ENCODE measurements around the gene SYT13.

The SYT13 gene

DNA sequence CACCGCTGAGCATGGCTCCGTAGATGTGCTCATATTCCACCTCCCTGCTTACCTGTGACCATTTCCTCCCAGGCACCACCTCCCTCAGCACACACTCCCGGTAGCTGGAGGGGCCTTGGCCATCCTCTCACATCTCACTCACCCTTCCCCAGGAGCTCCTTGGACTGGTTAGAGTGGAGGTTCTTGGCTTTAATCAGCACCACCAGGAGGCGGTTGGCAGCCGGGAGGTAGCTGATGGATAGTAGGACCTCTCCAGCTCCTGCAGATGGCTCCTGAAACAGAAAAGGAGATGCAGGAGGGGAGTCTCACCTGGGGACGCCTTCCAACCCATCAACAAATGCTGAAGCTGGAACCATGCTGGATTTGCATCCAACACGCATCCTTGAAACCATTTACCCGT lies 39.9 kb downstream of the SYT13 start:
- Histone ChIP-seq H3K36me3 (ENCODE audit: insufficient read depth, low read length) (no peaks in the 10 kb centered on the region), H3K4me2 (ENCODE audit: insufficient read depth, low read length) (no peak overlapping the region), H3K4me3 (ENCODE audit: low read depth in 1 of 2, low read length in 2 of 2) (no peak overlapping the region), H3K9ac (ENCODE audit: low read depth, low read length) (no peak overlapping the region), H3K4me1 (ENCODE audit: insufficient read depth, low read length) (no peaks in the 10 kb centered on the region), H2AFZ (ENCODE audit: low read depth, low read length) (no peak overlapping the region), H3K79me2 (ENCODE audit: insufficient read depth, low read length) (no peaks in the 10 kb centered on the region), H3K9me3 (ENCODE audit: insufficient read depth, low read length, severe bottlenecking) (no peaks in the 10 kb centered on the region), H3K27me3 (ENCODE audit: insufficient read depth, low read length, poor library complexity) (peaks cover 11% of the 10 kb centered on the region), H4K20me1 (ENCODE audit: insufficient read depth, low read length) (no peaks in the 10 kb centered on the region), H3K27ac (ENCODE audit: low read length) (no peak overlapping the region)
- DNase-seq (no peak), ATAC-seq (ENCODE audit: insufficient read depth, low read depth) (no peak)
- TF ChIP-seq EZH2 (IDR thresholded peaks at IDR 0.05; ENCODE audit: borderline replicate concordance, low read depth, low read length, severe bottlenecking) (no peak), CTCF (IDR thresholded peaks at IDR 0.05; ENCODE audit: borderline replicate concordance, extremely low read depth, low read length, poor library complexity, severe bottlenecking) (no peak)

DNA sequence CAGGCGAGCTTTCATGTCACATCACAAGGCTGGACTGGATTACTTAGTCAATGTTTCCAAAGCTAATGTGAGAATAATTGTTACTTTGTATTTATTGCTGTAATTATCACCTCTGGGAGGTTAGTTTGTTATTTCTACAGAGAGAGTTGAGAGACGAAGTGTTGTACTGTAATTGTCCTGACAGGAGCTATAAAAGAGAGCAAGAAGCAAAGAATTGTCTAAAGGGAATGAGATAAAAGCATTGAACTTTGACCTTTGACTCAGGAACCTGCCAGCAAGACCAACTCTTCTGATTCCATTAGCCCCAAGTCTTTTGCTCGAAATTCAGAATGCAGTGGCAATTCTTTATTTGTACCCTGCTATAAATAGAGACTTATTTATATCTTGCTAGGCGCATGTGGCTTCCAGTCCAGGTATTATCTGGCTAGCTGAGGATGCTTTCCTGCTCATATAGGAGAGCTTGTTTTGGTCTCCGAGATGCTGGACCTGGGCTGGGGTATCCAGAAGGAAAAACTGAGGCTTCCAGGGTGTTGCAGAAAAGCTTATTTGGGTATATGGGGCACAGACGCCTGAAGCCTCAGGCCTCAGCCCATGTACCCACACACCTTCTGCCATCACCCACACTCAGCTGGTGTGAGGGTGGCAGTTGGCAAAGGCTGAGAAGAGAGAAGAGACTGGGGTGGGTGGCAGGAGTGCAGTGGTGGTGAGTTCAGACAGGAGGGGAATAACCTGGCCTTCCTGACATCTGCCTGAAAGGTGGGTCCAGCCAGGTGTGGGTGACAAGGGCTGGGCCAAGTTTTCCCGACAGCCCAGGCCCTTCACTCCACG lies 40.7 kb downstream of the SYT13 start:
- Histone ChIP-seq H3K9ac (ENCODE audit: low read depth, low read length) (no peak overlapping the region), H4K20me1 (ENCODE audit: insufficient read depth, low read length) (no peaks in the 10 kb centered on the region), H3K4me3 (ENCODE audit: low read depth in 1 of 2, low read length in 2 of 2) (no peak overlapping the region), H3K36me3 (ENCODE audit: insufficient read depth, low read length) (no peaks in the 10 kb centered on the region), H2AFZ (ENCODE audit: low read depth, low read length) (no peak overlapping the region), H3K27ac (ENCODE audit: low read length) (no peak overlapping the region), H3K4me1 (ENCODE audit: insufficient read depth, low read length) (no peaks in the 10 kb centered on the region), H3K79me2 (ENCODE audit: insufficient read depth, low read length) (no peaks in the 10 kb centered on the region), H3K4me2 (ENCODE audit: insufficient read depth, low read length) (no peak overlapping the region), H3K27me3 (ENCODE audit: insufficient read depth, low read length, poor library complexity) (peaks cover 11% of the 10 kb centered on the region), H3K9me3 (ENCODE audit: insufficient read depth, low read length, severe bottlenecking) (no peaks in the 10 kb centered on the region)
- TF ChIP-seq EZH2 (IDR thresholded peaks at IDR 0.05; ENCODE audit: borderline replicate concordance, low read depth, low read length, severe bottlenecking) = no peak
- no peak for TF ChIP-seq CTCF (IDR thresholded peaks at IDR 0.05; ENCODE audit: borderline replicate concordance, extremely low read depth, low read length, poor library complexity, severe bottlenecking)
- DNase-seq (no peak), ATAC-seq (ENCODE audit: insufficient read depth, low read depth) (no peak)

DNA sequence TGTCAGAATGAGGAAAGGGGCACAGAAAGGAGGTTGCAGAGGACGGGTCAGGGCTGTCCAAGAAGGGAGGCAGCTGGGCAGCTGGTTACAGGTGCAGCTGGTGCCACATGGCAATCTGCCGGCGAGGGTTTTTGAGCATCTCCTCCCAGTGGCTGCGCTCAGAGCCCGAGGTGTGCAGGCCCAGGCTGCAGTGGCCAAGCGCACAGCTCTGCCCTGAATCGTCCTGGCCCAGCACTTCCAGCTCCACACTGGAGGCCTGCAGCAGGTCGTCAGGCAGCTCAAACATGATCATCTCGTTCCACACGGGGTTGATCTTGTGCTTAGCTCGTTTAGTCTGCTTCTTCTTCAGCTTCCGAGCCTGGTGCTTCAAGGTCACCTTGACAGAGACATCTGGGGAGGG lies 42.2 kb downstream of the SYT13 start:
- Histone ChIP-seq H2AFZ (ENCODE audit: low read depth, low read length) (no peak overlapping the region), H3K27ac (ENCODE audit: low read length) (no peak overlapping the region), H3K4me1 (ENCODE audit: insufficient read depth, low read length) (no peaks in the 10 kb centered on the region), H3K79me2 (ENCODE audit: insufficient read depth, low read length) (no peaks in the 10 kb centered on the region), H3K4me3 (ENCODE audit: low read depth in 1 of 2, low read length in 2 of 2) (no peak overlapping the region), H3K36me3 (ENCODE audit: insufficient read depth, low read length) (no peaks in the 10 kb centered on the region), H3K9ac (ENCODE audit: low read depth, low read length) (no peak overlapping the region), H4K20me1 (ENCODE audit: insufficient read depth, low read length) (no peaks in the 10 kb centered on the region), H3K9me3 (ENCODE audit: insufficient read depth, low read length, severe bottlenecking) (no peaks in the 10 kb centered on the region), H3K27me3 (ENCODE audit: insufficient read depth, low read length, poor library complexity) (peaks cover 11% of the 10 kb centered on the region), H3K4me2 (ENCODE audit: insufficient read depth, low read length) (no peak overlapping the region)
- no peak for DNase-seq
- no peak for ATAC-seq (ENCODE audit: insufficient read depth, low read depth)
- TF ChIP-seq EZH2 (IDR thresholded peaks at IDR 0.05; ENCODE audit: borderline replicate concordance, low read depth, low read length, severe bottlenecking) = no peak
- TF ChIP-seq CTCF (IDR thresholded peaks at IDR 0.05; ENCODE audit: borderline replicate concordance, extremely low read depth, low read length, poor library complexity, severe bottlenecking) = no peak

All from DND-41 (cell line).